ENCODE data around the gene FASTKD3. TPM values are rescaled to one million over a fixed set of nuclear protein-coding genes. Genes with fewer than 3 reads are reported as not detected.

Gene FASTKD3
- total RNA-seq, 8 experiments from 2014 or later, result 9.4 to 20.4 (median 12.5) TPM

DNA sequence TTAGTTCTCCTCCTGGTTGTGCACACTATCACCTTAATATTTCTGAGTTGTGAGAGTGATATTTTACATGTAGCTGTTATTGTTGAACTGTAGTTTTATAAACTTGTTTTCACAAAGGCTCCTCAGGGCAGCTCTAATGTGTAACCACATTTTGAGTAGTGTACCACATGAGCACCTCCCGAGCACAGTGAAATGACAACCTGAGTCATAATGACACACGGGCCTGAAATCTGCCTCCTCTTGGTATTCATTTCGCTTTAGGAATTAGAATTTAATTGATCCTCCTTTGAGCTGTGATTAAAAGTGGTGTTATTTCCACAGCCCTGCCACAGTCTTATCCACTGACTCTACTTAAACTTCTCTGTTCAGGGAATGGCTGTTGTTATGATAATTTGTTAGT lies 8.0 kb upstream of the FASTKD3 start:
- H3K27ac ChIP-seq, result no peak overlapping the region
- WGBS, 10 experiments, result 0 to 89% (median 62%) methylated on average over 1 to 3 of the region's 3 CpGs; no CpG with 5 or more reads in 2 of the 10 experiments
- in situ Hi-C loops (cut with MboI; ENCODE audit: low pct_unique_long_range_greater_than_20kb in 2 of 9, low sequenced_read_pairs in 9 of 9, unreplicated experiment in 9 of 9), result loop anchor here in 1 of 9 experiments (25.0 kb wide), 1 partner anchor 1335 kb away; no protein-coding TSS in a partner anchor
- peak in 6 of 8 experiments; percentile 23 to 84 (median 48) for ATAC-seq (replicated peaks in 6 of 8)
- H3K4me3 ChIP-seq, result no peak overlapping the region
- no peaks in the 10 kb centered on the region for H3K4me1 ChIP-seq (replicated peaks in 1 of 2)

DNA sequence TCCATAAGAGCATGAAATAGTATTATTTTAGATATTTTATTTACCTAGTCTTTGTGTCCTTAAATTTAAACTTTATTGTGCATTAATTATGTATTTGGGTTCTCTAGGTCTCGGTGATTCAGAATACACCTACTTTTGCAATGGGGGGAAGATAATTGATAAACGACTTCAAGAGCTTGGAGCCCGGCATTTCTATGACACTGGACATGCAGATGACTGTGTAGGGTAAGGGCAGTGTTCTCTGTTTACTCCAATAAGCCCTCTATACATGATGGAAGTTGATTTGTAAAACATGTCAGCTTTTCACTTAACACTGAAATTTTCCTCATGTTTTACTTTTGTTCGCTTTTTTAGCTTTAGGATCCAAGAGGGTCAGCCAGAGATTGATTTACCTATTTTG lies 6.3 kb upstream of the FASTKD3 start:
- in situ Hi-C loops (cut with MboI; ENCODE audit: low pct_unique_long_range_greater_than_20kb in 2 of 9, low sequenced_read_pairs in 9 of 9, unreplicated experiment in 9 of 9), result loop anchor here in 1 of 9 experiments (25.0 kb wide), 1 partner anchor 1337 kb away; no protein-coding TSS in a partner anchor
- Histone ChIP-seq H3K4me3 (no peak overlapping the region), H3K27ac (no peak overlapping the region), H3K4me1 (replicated peaks in 1 of 2) (peaks cover 6 to 7% of the 10 kb centered on the region in 2 donors)
- ATAC-seq (replicated peaks in 6 of 8), result no peak
- WGBS, 10 experiments, result 72 to 100% (median 93%) methylated on average over 1 to 4 of the region's 4 CpGs; no CpG with 5 or more reads in 1 of the 10 experiments

DNA sequence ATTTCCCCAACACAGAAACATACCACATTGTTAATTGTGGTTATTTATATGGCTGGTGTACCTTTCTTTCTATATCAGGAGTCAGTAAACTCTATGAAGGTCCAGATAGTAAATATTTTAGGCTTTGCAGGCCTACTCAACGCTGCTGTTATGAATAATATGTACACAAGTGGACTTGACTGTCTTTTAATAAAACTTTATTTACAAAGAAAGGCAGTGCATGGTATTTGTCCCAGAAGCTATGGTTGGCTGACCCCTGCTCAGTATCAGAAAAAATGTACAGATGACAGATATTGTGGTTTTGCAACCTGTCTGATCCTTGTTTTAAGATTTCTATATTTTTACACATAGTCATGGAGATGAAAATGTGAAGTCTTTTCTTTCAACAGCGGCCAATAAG lies 5.8 kb upstream of the FASTKD3 start:
- 67 to 100% (median 100%) methylated on average over 1 to 2 of the region's 2 CpGs; no CpG with 5 or more reads in 1 of the 10 experiments for WGBS, 10 experiments
- in situ Hi-C loops (cut with MboI; ENCODE audit: low pct_unique_long_range_greater_than_20kb in 2 of 9, low sequenced_read_pairs in 9 of 9, unreplicated experiment in 9 of 9), result loop anchor here in 2 of 9 experiments (25.0 kb wide), 3 partner anchors 612 to 1338 kb away; no protein-coding TSS in a partner anchor
- ATAC-seq (replicated peaks in 6 of 8), result no peak
- Histone ChIP-seq H3K4me3 (no peak overlapping the region), H3K4me1 (replicated peaks in 1 of 2) (peaks cover 7 to 11% of the 10 kb centered on the region in 2 donors), H3K27ac (no peak overlapping the region)

DNA sequence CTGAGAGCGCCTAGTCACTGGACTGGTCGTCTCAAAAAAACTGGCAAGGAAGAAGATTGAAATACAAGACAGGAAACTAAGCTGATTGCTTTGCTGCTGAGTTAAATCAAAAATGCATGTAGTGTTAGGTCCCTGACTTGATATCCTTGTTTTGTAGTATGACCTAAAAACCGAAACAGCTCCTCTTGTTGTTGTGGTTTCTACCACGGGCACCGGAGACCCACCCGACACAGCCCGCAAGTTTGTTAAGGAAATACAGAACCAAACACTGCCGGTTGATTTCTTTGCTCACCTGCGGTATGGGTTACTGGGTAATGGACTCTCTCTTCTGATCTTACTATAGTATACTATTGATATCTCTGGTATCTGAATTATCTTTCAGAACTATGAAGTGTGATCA lies 4.4 kb upstream of the FASTKD3 start:
- in situ Hi-C loops (cut with MboI; ENCODE audit: low pct_unique_long_range_greater_than_20kb in 2 of 9, low sequenced_read_pairs in 9 of 9, unreplicated experiment in 9 of 9), result loop anchor here in 2 of 9 experiments (25.0 kb wide), 2 partner anchors 611 to 1086 kb away; no protein-coding TSS in a partner anchor
- 79 to 100% (median 96%) methylated on average over 1 to 9 of the region's 9 CpGs for WGBS, 10 experiments
- H3K4me1 ChIP-seq (replicated peaks in 1 of 2), result peaks cover 7 to 11% of the 10 kb centered on the region in 2 donors
- H3K27ac ChIP-seq, result no peak overlapping the region
- no peak for ATAC-seq (replicated peaks in 6 of 8)
- no peak overlapping the region for H3K4me3 ChIP-seq

DNA sequence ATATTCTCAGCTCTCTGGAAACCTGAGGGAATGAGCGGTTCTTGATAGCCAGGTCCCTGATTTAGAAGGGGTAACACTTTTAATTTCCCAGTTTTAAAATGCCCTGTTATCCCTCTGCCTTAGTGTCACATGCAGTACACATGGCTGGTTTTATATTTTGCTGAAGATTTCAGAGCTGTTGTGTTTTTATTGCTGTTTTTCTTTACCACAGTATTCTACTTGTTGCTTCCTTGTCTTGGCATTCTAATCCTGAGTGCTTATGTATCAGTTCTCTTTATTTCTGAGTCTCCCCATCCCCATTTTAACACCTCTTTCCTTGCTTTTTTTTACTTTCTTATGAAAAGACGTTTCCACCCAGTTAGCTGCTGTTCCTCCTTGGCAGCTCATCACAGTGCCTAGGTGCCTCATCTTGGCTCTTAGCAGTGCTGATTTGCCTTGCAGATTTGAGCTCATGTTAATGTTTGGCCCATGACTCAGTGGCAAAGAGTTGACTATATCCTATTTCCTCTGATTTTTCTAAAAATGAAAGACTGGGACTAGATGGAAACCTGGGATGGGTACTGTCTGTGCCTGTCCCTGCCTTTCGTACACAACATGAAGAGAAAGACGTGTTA lies 3.8 kb upstream of the FASTKD3 start:
- H3K4me1 ChIP-seq (replicated peaks in 1 of 2), result peaks cover 9 to 15% of the 10 kb centered on the region in 2 donors
- no peak overlapping the region for H3K4me3 ChIP-seq
- H3K27ac ChIP-seq, result no peak overlapping the region
- in situ Hi-C loops (cut with MboI; ENCODE audit: low pct_unique_long_range_greater_than_20kb in 2 of 9, low sequenced_read_pairs in 9 of 9, unreplicated experiment in 9 of 9), result loop anchor here in 2 of 9 experiments (25.0 kb wide), 2 partner anchors 610 to 1085 kb away; no protein-coding TSS in a partner anchor
- peak in 2 of 8 experiments; percentile 20 to 47 for ATAC-seq (replicated peaks in 6 of 8)
- WGBS, 10 experiments, result 48 to 89% (median 75%) methylated on average over 2 to 4 of the region's 4 CpGs; no CpG with 5 or more reads in 1 of the 10 experiments

DNA sequence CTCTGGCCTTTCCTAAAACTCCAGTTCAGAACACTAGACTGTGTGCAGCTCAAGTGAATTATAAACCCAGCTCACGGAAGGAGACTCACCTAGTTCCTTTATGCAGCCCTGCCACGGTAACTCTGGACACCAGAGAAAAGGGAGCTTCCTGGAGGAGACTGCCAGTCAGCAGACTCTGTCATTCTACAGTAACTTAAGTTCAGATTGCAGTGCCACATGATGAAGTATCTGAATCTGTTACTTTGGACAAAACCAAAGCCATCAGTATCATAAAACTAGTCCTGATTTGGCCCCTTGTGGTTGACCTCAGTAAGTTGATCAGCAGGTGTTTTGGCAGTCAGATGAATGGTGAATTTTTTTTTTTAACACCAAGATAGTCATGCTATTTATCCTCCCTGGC lies 2.8 kb upstream of the FASTKD3 start:
- in situ Hi-C loops (cut with MboI; ENCODE audit: low pct_unique_long_range_greater_than_20kb in 2 of 9, low sequenced_read_pairs in 9 of 9, unreplicated experiment in 9 of 9), result loop anchor here in 2 of 9 experiments (25.0 kb wide), 2 partner anchors 609 to 1084 kb away; no protein-coding TSS in a partner anchor
- no peak for ATAC-seq (replicated peaks in 6 of 8)
- Histone ChIP-seq H3K27ac (no peak overlapping the region), H3K4me1 (replicated peaks in 1 of 2) (peaks cover 11 to 19% of the 10 kb centered on the region in 2 donors), H3K4me3 (no peak overlapping the region)
- 60 to 100% (median 100%) methylated on average over 1 to 2 of the region's 2 CpGs; no CpG with 5 or more reads in 5 of the 10 experiments for WGBS, 10 experiments

DNA sequence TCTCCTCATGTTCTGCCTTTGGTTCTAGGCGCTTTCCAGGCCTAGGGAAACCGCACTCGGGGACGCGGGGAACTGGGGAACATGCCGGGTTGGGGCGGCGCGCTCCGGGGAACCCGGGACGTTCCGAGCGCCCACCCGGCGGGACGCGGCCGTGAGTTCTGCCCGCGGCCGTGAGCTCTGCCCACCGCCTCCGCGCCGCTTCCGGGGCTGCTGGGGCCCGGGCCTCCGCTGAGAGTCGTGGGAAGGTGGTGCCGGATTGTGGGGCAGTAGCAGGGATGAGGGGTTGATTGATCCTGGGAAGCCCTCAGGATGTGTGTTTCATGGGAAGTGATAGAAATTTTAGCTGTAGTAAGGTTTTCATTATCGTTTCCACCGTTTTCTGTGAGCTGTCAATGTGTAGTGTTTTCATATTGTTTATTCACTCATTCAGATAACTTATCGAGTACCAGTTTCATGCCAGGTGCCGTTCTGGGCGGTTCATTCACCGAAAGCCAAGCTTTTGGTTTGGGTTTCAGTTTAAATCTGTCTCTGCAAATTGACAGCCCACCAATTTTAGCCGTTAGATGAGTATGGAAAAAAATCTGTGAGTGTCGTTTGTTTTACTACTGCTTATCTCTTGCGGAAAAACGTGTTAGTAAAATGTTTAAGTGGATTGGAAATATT lies 774 bp upstream of the FASTKD3 start:
- Histone ChIP-seq H3K27ac (peak overlapping the region; percentile 55 to 71), H3K4me1 (replicated peaks in 1 of 2) (peaks cover 11 to 19% of the 10 kb centered on the region in 2 donors), H3K4me3 (peak overlapping the region; percentile 84 to 100 (median 96))
- in situ Hi-C loops (cut with MboI; ENCODE audit: low pct_unique_long_range_greater_than_20kb in 2 of 9, low sequenced_read_pairs in 9 of 9, unreplicated experiment in 9 of 9), result loop anchor here in 2 of 9 experiments (25.0 kb wide), 2 partner anchors 607 to 1082 kb away; no protein-coding TSS in a partner anchor
- WGBS, 10 experiments, result 0 to 11% (median 7%) methylated on average over 3 to 10 of the region's 41 CpGs
- ATAC-seq (replicated peaks in 6 of 8), result peak in 4 of 8 experiments; percentile 23 to 39 (median 36)

DNA sequence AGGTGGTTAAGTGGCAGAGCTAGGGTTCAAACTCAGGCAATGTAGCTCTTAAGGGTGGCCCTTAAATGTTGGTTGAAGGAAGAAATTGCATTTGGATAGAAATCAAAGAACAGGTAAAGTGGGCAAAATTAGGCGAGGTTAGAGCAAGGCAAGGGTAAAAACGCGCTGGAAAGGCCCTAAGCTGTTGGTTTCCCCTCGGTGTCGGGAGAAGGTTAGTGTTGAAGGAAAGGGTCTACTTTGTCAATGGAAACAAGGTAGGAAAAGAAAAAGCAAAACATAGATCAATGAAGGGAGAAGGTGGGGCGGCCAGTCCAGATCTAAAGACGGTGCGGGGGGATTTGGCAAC lies 431 bp downstream of the FASTKD3 start:
- ATAC-seq (replicated peaks in 6 of 8), result peak in 3 of 8 experiments; percentile 3 to 11 (median 11)
- 0% methylated on average over 1 to 8 of the region's 8 CpGs; no CpG with 5 or more reads in 2 of the 10 experiments for WGBS, 10 experiments
- in situ Hi-C loops (cut with MboI; ENCODE audit: low pct_unique_long_range_greater_than_20kb in 2 of 9, low sequenced_read_pairs in 9 of 9, unreplicated experiment in 9 of 9), result loop anchor here in 2 of 9 experiments (25.0 kb wide), 2 partner anchors 606 to 1081 kb away; no protein-coding TSS in a partner anchor
- peak overlapping the region in 1 of 2 donors; percentile 64 for H3K27ac ChIP-seq
- H3K4me3 ChIP-seq, result peak overlapping the region; percentile 84 to 100 (median 96)
- H3K4me1 ChIP-seq (replicated peaks in 1 of 2), result peaks cover 11 to 19% of the 10 kb centered on the region in 2 donors

DNA sequence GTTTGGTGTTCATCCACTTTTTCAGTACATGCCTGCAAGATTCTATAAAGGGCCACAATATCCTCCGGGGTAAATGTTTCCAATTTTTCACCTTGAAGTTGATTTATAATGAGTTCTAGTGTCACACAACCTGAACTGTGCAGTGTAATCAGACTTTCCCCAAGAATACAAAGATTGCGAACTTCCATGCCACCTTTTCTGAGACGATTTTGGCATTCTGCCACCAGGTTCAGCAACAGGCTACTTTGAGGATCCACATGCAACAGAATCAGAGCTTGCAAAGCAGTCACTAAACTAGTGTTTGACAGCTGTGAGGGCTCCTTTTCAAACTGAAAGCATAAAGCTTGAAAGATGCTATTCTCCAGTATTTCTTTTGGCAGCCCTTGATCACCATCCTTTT lies 1.6 kb downstream of the FASTKD3 start:
- WGBS, 10 experiments, result 40 to 100% (median 83%) methylated on average over 1 to 3 of the region's 3 CpGs; no CpG with 5 or more reads in 1 of the 10 experiments
- no peak for ATAC-seq (replicated peaks in 6 of 8)
- H3K27ac ChIP-seq, result no peak overlapping the region
- H3K4me1 ChIP-seq (replicated peaks in 1 of 2), result peaks cover 11 to 19% of the 10 kb centered on the region in 2 donors
- H3K4me3 ChIP-seq, result no peak overlapping the region
- in situ Hi-C loops (cut with MboI; ENCODE audit: low pct_unique_long_range_greater_than_20kb in 2 of 9, low sequenced_read_pairs in 9 of 9, unreplicated experiment in 9 of 9), result loop anchor here in 2 of 9 experiments (25.0 kb wide), 2 partner anchors 605 to 1080 kb away; no protein-coding TSS in a partner anchor

DNA sequence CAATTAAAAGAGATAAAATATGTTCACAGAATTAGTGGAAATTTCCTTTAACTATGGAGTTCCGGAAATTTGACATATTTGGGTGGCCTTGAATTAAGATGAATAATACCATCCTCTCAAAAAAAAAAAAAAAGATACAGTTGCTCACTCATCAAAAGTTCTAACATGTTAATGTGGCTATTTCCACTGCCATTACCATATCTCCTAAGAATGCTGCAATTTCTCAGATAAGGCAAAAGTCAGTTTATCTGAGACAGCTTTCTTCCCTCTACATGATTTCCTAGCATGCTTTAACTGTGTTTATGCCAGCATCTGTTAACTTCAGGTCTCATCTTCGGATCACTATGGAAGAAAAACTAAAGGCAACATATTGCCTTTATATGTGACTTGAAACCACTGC lies 2.6 kb downstream of the FASTKD3 start:
- Histone ChIP-seq H3K4me3 (no peak overlapping the region), H3K27ac (no peak overlapping the region), H3K4me1 (replicated peaks in 1 of 2) (peaks cover 11 to 19% of the 10 kb centered on the region in 2 donors)
- in situ Hi-C loops (cut with MboI; ENCODE audit: low pct_unique_long_range_greater_than_20kb in 2 of 9, low sequenced_read_pairs in 9 of 9, unreplicated experiment in 9 of 9), result loop anchor here in 2 of 9 experiments (25.0 kb wide), 2 partner anchors 604 to 1079 kb away; no protein-coding TSS in a partner anchor
- WGBS, 10 experiments, result 67 to 100% (median 100%) methylated on average over 1 to 2 of the region's 2 CpGs
- ATAC-seq (replicated peaks in 6 of 8), result no peak

DNA sequence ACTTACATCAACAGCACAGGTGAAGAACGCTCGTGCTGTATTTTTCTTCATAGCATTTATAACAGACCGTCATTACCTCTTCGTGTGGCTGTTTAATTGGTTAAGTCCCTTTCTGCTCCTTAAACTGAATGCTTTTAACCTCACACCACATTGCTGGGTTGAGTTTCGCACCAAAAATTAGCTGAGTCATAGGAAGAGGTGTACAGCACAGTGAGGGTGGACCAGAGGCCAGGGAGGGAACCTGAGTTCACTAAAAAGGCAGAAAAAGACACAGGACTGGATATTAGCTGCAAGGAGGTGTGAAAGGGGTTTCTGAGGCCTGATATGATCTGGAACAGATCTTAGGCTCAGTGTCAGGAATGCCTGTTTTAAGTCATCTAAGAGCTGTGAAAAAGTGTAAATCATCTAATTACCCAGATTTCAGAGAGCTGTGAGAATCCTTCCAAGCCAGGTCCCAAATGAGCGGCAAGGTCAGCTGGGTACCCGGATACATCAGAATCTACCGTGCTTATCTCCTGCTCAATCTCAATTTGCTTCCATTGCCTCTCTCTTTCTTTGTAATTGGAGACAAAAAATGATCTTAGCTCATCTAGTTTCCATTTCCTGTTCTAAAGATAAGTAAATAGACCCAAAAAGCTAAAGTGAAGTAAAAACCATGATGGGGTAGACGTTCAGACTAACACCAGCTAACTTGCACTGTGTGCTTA lies 10.8 kb downstream of the FASTKD3 start:
- no peak for ATAC-seq (replicated peaks in 6 of 8)

DNA sequence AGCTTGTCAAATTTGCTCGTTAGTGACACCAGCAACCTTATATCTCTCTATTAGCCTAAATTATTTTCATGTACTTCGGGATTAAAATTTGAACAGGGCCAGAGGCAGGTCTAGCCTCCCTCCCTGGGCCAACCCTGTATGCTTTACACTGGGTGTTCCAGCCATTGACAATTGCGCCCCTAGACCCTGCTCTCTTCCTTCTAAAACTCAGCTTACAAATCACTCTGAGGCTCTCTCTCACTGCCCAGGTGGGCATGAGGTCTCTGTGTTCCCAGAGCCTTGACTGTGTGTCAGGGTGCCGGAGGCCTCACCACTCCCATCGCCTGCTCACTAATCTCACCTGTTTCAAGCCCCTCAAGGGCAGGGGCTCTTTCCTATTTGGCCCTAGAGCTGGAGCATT lies 11.5 kb downstream of the FASTKD3 start:
- WGBS, 10 experiments, result 0 to 100% (median 63%) methylated on average over 1 to 5 of the region's 5 CpGs; no CpG with 5 or more reads in 1 of the 10 experiments
- ATAC-seq (replicated peaks in 6 of 8), result no peak
- Histone ChIP-seq H3K4me3 (no peak overlapping the region), H3K27ac (no peak overlapping the region), H3K4me1 (replicated peaks in 1 of 2) (no peaks in the 10 kb centered on the region)
- in situ Hi-C loops (cut with MboI; ENCODE audit: low pct_unique_long_range_greater_than_20kb in 2 of 9, low sequenced_read_pairs in 9 of 9, unreplicated experiment in 9 of 9), result loop anchor here in 2 of 9 experiments (25.0 kb wide), 2 partner anchors 595 to 1070 kb away; no protein-coding TSS in a partner anchor

More for the DNA sequence above, 10.8 kb downstream of the FASTKD3 start:
- 76 to 100% (median 82%) methylated on average over 2 to 9 of the region's 9 CpGs for WGBS, 10 experiments
- in situ Hi-C loops (cut with MboI; ENCODE audit: low pct_unique_long_range_greater_than_20kb in 2 of 9, low sequenced_read_pairs in 9 of 9, unreplicated experiment in 9 of 9), result loop anchor here in 2 of 9 experiments (25.0 kb wide), 2 partner anchors 596 to 1071 kb away; no protein-coding TSS in a partner anchor
- Histone ChIP-seq H3K4me3 (no peak overlapping the region), H3K4me1 (replicated peaks in 1 of 2) (no peaks in the 10 kb centered on the region), H3K27ac (no peak overlapping the region)
